ENCODE results near the gene LIPM.

LIPM gene

GRCh38 chr10:88838766-88839350, 36.3 kb downstream of the LIPM start:
- DNase-seq (ENCODE audit: low read depth in 3 of 3): no peak

DNA sequence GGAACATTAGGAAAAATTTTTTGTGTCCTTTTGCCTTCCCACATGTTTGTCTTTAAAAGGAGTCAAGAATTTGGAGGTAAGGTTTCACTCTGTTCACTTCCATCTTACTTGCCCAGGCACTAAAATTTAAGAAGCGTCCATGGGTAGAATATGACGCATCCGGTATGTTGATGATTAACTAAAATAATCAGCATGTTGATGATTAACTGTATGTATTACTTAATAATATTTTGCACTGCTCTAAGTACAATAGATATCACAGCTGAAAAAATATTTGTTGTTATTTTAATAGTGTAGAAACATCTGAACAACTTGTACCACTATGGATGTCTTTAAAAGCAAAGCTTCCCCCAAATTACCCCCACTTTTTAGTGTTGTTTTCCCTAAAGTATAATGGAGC, 37.6 kb downstream of the LIPM start:
- no peak for DNase-seq (ENCODE audit: low read depth in 3 of 3)

DNA sequence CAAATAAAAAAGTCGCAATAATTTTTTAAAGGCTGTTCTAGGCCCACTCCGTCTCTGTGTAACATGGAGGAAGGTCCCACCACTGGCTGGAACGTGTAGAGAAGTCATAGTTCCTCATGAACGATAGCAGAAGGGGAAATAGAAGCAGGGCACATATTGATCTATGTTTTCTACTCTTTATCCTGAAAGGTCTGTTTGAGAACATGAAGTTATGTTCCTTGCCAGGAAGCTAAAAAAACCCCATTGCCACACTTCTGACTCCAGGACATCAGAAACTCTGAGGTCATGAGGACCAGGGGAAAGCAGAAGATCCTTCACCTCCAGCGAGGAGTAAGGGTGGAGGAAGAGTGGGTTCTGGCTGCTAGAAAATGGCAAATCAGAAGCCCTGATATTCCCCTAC, 38.4 kb downstream of the LIPM start:
- DNase-seq (ENCODE audit: low read depth in 3 of 3): no peak

DNA sequence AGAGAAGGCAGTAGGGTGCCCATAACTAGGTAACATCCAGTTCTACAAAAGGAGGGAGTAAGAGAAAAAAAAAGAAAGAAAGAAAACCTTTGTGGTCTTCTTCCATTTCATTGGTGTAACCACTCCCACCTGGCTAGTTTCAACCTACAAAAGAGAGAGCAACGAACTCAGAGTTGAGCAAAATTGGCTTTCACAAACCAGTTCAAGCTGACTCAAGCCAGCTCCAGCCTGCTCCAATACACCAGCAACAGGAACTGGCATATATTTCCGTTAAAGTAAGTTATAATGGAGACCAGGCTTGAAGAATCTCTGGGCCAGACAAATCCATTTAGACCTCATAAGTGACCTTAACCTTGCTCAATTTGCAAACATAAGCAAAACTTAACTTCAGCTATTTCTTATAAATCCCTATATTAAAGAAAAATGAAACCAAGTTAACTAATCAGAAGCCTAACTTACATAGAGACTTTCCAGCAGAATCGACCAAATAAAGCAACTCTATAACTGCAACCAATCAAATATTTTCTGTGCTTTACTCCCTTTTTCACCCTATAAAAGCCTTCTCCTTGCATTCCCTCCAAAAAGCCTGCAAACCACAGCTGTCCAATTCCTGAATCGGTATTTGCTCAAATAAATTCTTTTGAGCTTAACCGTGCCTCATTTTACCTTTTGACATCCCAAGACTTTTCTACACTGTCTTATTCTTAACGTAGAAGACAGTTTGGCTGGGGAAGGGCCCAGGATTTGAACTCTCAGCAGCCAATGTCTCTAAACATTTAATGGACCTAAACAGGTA, 39.0 kb downstream of the LIPM start:
- DNase-seq (ENCODE audit: low read depth in 3 of 3): no peak

GRCh38 chr10:88843171-88843570, 40.6 kb downstream of the LIPM start:
- no peak for DNase-seq (ENCODE audit: low read depth in 3 of 3)

DNA sequence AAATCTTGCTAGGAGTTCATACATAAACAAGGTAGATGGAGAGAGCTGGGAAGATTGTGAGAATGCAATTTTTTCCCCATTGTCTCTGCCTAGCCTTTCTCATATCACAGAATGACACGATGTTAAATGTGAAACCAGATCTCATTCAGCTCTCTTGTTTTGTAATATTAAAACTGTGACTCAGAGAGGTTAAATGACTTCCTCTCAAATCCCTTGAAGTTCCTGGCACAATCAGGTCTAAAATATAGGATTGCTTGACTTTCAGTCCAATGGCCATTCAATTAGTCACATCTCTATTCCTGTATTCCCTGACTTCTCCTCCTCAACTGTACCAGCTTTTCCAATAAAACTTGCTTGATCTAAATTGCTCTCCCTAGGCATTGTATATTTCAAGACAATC, 46.0 kb downstream of the LIPM start:
- DNase-seq (ENCODE audit: low read depth in 3 of 3): no peak

- DNase-seq (ENCODE audit: low read depth in 3 of 3): no peak
These were observed 46.7 kb downstream of the LIPM start for GRCh38 chr10:88849234-88849633.

DNA sequence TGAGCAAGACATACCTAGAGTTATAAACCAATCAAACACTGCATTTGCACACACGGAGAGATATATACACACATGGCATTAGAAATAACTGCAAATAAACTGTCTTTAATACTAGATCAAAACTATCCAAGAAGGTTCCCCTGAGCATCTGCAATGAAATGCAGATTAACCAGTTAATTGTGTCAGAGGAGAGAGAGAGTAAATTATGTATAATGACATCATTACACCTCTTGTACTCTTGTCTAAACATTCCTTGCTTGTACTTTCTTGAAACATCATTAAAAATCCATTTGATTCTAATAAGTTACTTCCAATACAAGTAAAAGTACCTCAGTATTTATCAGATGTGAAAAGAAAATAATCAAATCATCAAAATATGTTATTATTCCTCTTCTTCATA, 48.2 kb downstream of the LIPM start:
- no peak for DNase-seq (ENCODE audit: low read depth in 3 of 3)

- DNase-seq (ENCODE audit: low read depth in 3 of 3): no peak
These were observed 49.2 kb downstream of the LIPM start, which contains the start of gene ANKRD22 for GRCh38 chr10:88851706-88852105. Gene ANKRD22 (minus strand): TSS chr10:88851844. CDS start chr10:88851607, 237 bp downstream.

- DNase-seq (ENCODE audit: low read depth in 3 of 3): no peak
These were observed 49.8 kb downstream of the LIPM start for GRCh38 chr10:88852327-88852726.

- no peak for DNase-seq (ENCODE audit: low read depth in 3 of 3)
These were observed 50.8 kb downstream of the LIPM start for GRCh38 chr10:88853155-88853881.

DNA sequence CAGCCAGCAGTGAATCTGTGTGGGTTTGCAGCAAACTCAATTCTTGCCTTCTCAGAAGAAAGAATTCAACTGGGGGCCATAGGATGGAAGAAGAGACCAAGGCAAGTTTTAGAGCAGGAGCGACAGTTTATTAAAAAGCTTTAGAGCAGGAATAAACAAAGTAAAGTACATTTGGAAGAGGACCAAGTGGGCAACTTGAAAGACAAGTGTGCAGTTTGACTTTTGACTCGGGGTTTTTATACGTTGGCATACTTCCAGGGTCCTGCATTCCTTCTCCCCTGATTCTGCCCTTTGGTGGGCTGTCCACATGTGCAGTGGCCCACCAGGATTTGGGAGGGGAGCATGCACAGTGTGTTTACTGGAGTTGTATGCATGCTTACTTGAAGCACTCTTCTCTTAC, 52.2 kb downstream of the LIPM start:
- no peak for DNase-seq (ENCODE audit: low read depth in 3 of 3)

DNA sequence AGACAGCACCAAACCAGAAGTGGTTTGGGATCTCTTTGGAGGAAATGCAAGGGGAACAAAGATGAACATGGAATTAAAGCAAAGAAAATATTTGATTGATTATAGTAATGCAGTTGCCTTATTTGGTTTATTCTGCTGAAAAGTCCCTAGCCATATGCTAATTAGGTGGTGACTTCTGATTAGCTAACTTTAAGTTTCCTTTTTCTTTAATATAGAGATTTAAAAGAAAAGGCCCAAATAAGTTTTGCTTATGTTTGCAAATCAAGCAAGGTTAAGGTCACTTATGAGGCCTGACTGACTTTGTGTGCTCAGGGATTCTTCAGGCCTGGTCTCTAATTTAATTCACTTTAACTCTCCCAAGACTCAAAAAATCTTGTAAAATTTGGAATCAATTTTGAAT, 55.3 kb downstream of the LIPM start:
- no peak for DNase-seq (ENCODE audit: low read depth in 3 of 3)

GRCh38 chr10:88858491-88858890, 56.0 kb downstream of the LIPM start:
- DNase-seq (ENCODE audit: low read depth in 3 of 3): no peak

DNA sequence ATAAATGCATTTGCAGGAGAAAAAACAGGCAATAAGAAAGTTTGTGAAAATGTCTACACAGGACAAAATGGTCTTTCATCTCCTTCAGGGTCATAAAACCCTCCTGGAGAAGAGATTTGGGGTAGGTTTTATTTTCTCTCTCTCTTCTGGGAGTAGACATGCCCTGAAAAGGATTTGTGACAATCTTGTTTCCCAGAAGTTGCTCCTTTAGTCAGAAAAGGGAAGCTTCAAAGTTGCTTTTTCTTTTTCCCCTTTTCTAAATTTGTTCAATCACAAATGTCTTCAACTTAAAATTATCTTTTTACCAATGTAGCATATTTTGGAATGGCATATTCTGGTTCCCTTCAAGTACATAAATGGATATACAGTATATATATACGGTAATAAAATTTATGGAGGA, 58.5 kb downstream of the LIPM start:
- no peak for DNase-seq (ENCODE audit: low read depth in 3 of 3)

GRCh38 chr10:88865281-88865876, 62.8 kb downstream of the LIPM start:
- DNase-seq (ENCODE audit: low read depth in 3 of 3): no peak

- no peak for DNase-seq (ENCODE audit: low read depth in 3 of 3)
These were observed 63.9 kb downstream of the LIPM start for GRCh38 chr10:88866454-88866853.

DNA sequence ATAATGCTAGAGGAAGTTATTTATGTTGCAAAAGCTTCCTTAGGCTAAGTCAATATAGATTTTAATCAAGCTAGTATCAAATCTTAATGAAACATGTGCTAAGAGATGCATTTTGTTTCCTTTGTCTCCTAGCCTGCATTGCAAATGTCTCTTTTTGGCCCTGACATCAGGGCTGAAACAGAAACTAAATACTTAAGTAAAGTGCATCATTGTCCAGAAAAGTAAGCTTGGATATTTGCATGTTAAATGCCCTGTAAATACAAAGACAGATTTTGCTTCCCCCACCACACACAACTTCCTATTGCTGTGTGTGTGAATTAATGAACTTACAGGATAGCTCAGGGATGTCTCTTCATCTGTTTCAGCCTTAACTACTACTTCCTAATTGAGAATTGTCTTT, 67.6 kb downstream of the LIPM start:
- no peak for DNase-seq (ENCODE audit: low read depth in 3 of 3)
